Keratinocyte (primary cell): ENCODE data around the gene TPCN2. TPM values are rescaled to one million over a fixed set of nuclear protein-coding genes. Genes with fewer than 3 reads are reported as not detected.

Experiments
- DNase-seq: peaks from one replicate; pipeline ENCODE4 v3.0.0-alpha.2; 2011; ENCODE audit warnings: low read depth, missing footprints, low spot score
- FAIRE-seq: peaks from 2 replicates; lab custom pipeline; 2011; peaks lifted over from hg19 to GRCh38; lab: Jason Lieb, UNC
- H2AFZ ChIP-seq: 2 replicates; pipeline ENCODE4 v1.6.0; 2012; ENCODE audit warnings: low read length, control low read depth, inconsistent platforms; ENCODE audit not compliant: control insufficient read depth
- H3K27ac ChIP-seq: 2 replicates; pipeline ENCODE4 v1.5.1; 2011; ENCODE audit warnings: low read length; ENCODE audit not compliant: control insufficient read depth, insufficient read depth
- H3K27me3 ChIP-seq: 3 replicates; pipeline ENCODE4 v1.6.0; 2011; ENCODE audit warnings: low read length; ENCODE audit not compliant: control insufficient read depth, insufficient read depth; ENCODE audit errors: extremely low read depth
- H3K36me3 ChIP-seq, 2 experiments: 2 replicates in 1 of 2; 3 replicates in 1 of 2; pipeline ENCODE4 v1.5.1; 2011; ENCODE audit warnings: low read length in 2 of 2, mild to moderate bottlenecking in 1 of 2; ENCODE audit not compliant: control insufficient read depth in 2 of 2, insufficient read depth in 2 of 2; ENCODE audit errors: extremely low read depth in 1 of 2
- H3K4me1 ChIP-seq: 3 replicates; pipeline ENCODE4 v1.5.1; 2011; ENCODE audit warnings: low read length; ENCODE audit not compliant: control insufficient read depth, insufficient read depth; ENCODE audit errors: extremely low read depth
- H3K4me2 ChIP-seq: 3 replicates; pipeline ENCODE4 v1.6.0; 2011; ENCODE audit warnings: low read depth, low read length; ENCODE audit not compliant: control insufficient read depth, insufficient read depth; ENCODE audit errors: extremely low read depth
- H3K4me3 ChIP-seq, 3 experiments: fragments of 200-600 bp in 1 of 3; sonication (generic) in 1 of 3; 2 replicates in 2 of 3; 3 replicates in 1 of 3; pipeline ENCODE4 v1.5.1; 2011 to 2016; ENCODE audit warnings: low read length in 3 of 3, mild to moderate bottlenecking in 3 of 3, control low read depth in 2 of 3, inconsistent platforms in 1 of 3, low read depth in 1 of 3, mixed read lengths in 1 of 3, mixed run types in 1 of 3, moderate library complexity in 1 of 3; ENCODE audit not compliant: control insufficient read depth in 2 of 3, insufficient read depth in 2 of 3; ENCODE audit errors: extremely low read depth in 1 of 3
- H3K79me2 ChIP-seq: 2 replicates; pipeline ENCODE4 v1.6.0; 2012; ENCODE audit warnings: low read length; ENCODE audit not compliant: control insufficient read depth, insufficient read depth
- H3K9ac ChIP-seq: 3 replicates; pipeline ENCODE4 v1.6.0; 2011; ENCODE audit warnings: low read length; ENCODE audit not compliant: control insufficient read depth, insufficient read depth; ENCODE audit errors: extremely low read depth
- H3K9me1 ChIP-seq: 3 replicates; pipeline ENCODE4 v1.6.0; 2011; ENCODE audit warnings: low read length; ENCODE audit not compliant: control insufficient read depth, insufficient read depth; ENCODE audit errors: extremely low read depth
- H3K9me3 ChIP-seq: 2 replicates; pipeline ENCODE4 v1.5.1; 2012; ENCODE audit warnings: low read depth, low read length; ENCODE audit not compliant: control insufficient read depth
- H4K20me1 ChIP-seq: 3 replicates; pipeline ENCODE4 v1.6.0; 2011; ENCODE audit warnings: low read length; ENCODE audit not compliant: control insufficient read depth, insufficient read depth; ENCODE audit errors: extremely low read depth
- CTCF ChIP-seq, 3 experiments: IDR thresholded peaks in 1 of 3; conservative IDR thresholded peaks in 1 of 3; optimal IDR thresholded peaks in 1 of 3; 2 replicates in 2 of 3; 3 replicates in 1 of 3; pipeline versions ENCODE3 to v1.5.1; 2011; ENCODE audit warnings: low read length in 3 of 3, mild to moderate bottlenecking in 3 of 3, moderate library complexity in 2 of 3, control low read depth in 1 of 3, inconsistent platforms in 1 of 3; ENCODE audit not compliant: insufficient read depth in 2 of 3; ENCODE audit errors: extremely low read depth in 1 of 3
- EZH2 ChIP-seq: IDR thresholded peaks from one replicate; pipeline ENCODE4 v1.6.1; 2012; ENCODE audit warnings: inconsistent platforms, mild to moderate bottlenecking, low read length, moderate library complexity
- dilution Hi-C: fragments of 300-500 bp; cut with MboI; formaldehyde crosslinking; loops from one replicate; pipeline ENCODE4 v1.7.0; 2020; ENCODE audit warnings: low sequenced_read_pairs; ENCODE audit not compliant: extremely low pct_ligation_motif_present
- polyA plus RNA-seq, 5 experiments: library from polyadenylated mRNA; depleted of rRNA in 3 of 5; stranded (reverse) in 3 of 5; stranded (forward) in 1 of 5; unstranded in 1 of 5; fragments of >200 nt; gene quantifications; 1 replicate in 1 of 5; 2 replicates in 3 of 5; 3 replicates in 1 of 5; pipeline versions ENCODE4 v1.2.1 to v1.2.3, GENCODE V29; 2011 to 2012; ENCODE audit warnings: missing spikeins in 2 of 5, low read depth in 1 of 5, low replicate concordance in 1 of 5

TPCN2 gene
- polyA plus RNA-seq, 1 donor (not counting 4 experiments of a cell fraction or from before 2014, with no cell fraction given): 7.7 TPM

DNA sequence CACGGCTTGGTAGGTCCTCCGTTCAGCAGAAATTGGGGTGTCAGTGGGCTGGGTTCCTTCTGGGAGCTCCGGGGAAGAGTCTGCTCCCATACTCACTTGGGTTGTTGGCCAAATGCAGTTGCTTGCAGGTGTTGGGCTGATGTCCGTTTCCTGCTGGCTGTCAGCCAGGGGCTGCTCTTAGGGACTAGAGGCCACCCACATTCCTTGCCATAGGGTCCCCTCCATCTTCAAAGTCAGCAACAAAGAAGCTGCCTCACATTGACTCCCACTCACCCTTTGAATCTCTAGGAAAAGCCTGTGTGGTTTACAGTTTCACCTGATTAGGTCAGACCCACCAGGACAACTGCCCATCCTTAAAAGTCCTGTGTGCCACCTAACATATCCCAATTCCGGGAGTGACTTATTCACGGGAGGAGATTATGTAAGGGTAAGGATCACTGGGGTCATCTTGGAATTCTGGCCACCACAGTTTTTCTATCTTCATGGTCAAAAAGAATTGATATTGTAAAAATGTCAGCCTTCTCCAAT is 43.0 kb downstream of the TPCN2 start:
- no peaks in the 10 kb centered on the region for H3K79me2 ChIP-seq
- dilution Hi-C loops: no loop called here
- no peak overlapping the region for H3K4me2 ChIP-seq
- no peak overlapping the region for H3K9ac ChIP-seq
- no peaks in the 10 kb centered on the region for H4K20me1 ChIP-seq
- TF ChIP-seq EZH2 (no peak), CTCF (optimal IDR thresholded peaks at IDR 0.05 in 1 of 3, IDR thresholded peaks at IDR 0.05 in 1 of 3, conservative IDR thresholded peaks at IDR 0.05 in 1 of 3; ENCODE audit: extremely low read depth in 1 of 3, insufficient read depth in 2 of 3, low read length in 3 of 3) (no peak)
- H3K4me1 ChIP-seq: peaks cover 5% of the 10 kb centered on the region
- peaks cover 7 to 17% of the 10 kb centered on the region in 2 experiments for H3K36me3 ChIP-seq
- no peak overlapping the region for H3K27ac ChIP-seq
- H3K4me3 ChIP-seq: no peak overlapping the region
- H3K9me3 ChIP-seq: no peaks in the 10 kb centered on the region
- no peaks in the 10 kb centered on the region for H3K27me3 ChIP-seq
- no peak overlapping the region for H2AFZ ChIP-seq
- DNase-seq (no peak), FAIRE-seq (no peak)
- no peaks in the 10 kb centered on the region for H3K9me1 ChIP-seq

DNA sequence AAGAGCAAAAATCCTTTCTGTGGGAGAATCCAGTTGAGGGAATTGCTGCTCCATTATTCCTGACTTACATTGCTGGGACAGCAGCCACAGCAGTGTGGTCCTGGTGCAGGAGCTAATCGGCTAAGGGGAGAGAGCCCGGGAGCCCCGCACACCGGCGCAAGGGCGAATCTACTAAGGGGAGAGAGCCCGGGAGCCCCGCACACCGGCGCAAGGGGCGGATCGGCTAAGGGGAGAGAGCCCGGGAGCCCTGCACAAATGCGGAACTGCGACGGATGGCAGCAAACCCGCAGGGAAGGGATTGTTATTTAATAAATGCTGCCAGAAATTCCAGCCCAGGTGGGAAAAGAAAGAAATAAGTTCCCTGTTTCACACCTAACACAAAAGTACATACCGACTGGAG is 43.5 kb downstream of the TPCN2 start:
- Histone ChIP-seq H3K4me3 (no peak overlapping the region), H3K9me1 (no peaks in the 10 kb centered on the region), H3K27me3 (no peaks in the 10 kb centered on the region), H3K36me3 (peaks cover 2 to 14% of the 10 kb centered on the region in 2 experiments), H4K20me1 (no peaks in the 10 kb centered on the region), H2AFZ (no peak overlapping the region), H3K79me2 (no peaks in the 10 kb centered on the region), H3K9me3 (no peaks in the 10 kb centered on the region), H3K4me1 (peaks cover 5% of the 10 kb centered on the region), H3K4me2 (no peak overlapping the region), H3K9ac (no peak overlapping the region), H3K27ac (no peak overlapping the region)
- no peak for FAIRE-seq
- no peak for DNase-seq
- no peak for TF ChIP-seq CTCF (optimal IDR thresholded peaks at IDR 0.05 in 1 of 3, IDR thresholded peaks at IDR 0.05 in 1 of 3, conservative IDR thresholded peaks at IDR 0.05 in 1 of 3; ENCODE audit: extremely low read depth in 1 of 3, insufficient read depth in 2 of 3, low read length in 3 of 3)
- TF ChIP-seq EZH2: no peak
- dilution Hi-C loops: no loop called here
